ENCODE results near the gene ANKRD6. TPM values are rescaled to one million over a fixed set of nuclear protein-coding genes. Genes with fewer than 3 reads are reported as not detected.

ANKRD6 gene
- total RNA-seq, 1 experiment from 2014 or later: 20.5 TPM

DNA sequence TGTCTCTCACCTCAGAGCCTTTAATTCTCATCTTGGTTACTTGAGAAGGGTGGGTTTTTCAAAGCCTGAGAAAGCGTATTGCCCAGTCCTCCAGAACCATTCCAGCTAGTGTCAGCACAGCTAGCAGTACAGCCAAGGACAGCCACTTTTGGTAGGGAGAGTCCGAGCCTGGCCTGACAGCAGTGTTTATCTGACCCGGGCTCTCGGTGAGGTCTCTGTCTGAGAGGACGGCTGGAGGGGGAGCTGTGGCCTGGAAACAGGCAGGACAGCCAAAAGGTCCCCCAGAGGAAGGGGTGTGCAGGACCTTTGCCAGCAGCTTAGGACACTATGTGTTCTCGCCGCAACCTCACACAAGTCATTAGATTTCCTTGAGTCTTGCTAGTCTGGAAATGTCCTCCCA lies 166.8 kb downstream of the ANKRD6 start:
- H3K4me1 ChIP-seq: peaks cover 4% of the 10 kb centered on the region; the same call in 1 of the 2 replicates
- no peaks in the 10 kb centered on the region for H3K36me3 ChIP-seq (ENCODE audit: control insufficient read depth, insufficient read depth, low read length)
- Mint-ChIP-seq H3K27me3 (ENCODE audit: insufficient read depth, unreplicated experiment) (no peaks in the 10 kb centered on the region), H3K4me1 (ENCODE audit: low read depth, unreplicated experiment) (peaks cover 6% of the 10 kb centered on the region), H3K9me3 (ENCODE audit: unreplicated experiment) (peaks cover 6% of the 10 kb centered on the region), H3K36me3 (ENCODE audit: insufficient read depth, unreplicated experiment) (no peaks in the 10 kb centered on the region), H3K4me3 (ENCODE audit: unreplicated experiment) (no peak overlapping the region), H3K27ac (ENCODE audit: unreplicated experiment) (no peak overlapping the region)
- intact Hi-C loops (cut with micrococcal nuclease; ENCODE audit: unreplicated experiment): loop anchor here (2.0 to 5.0 kb wide), 4 partner anchors 25 to 227 kb away; no protein-coding TSS in a partner anchor
- no peak overlapping the region for H3K4me3 ChIP-seq (ENCODE audit: low read depth, low read length)
- H3K27me3 ChIP-seq (replicated peaks; ENCODE audit: control insufficient read depth, insufficient read depth, low read length): no peaks in the 10 kb centered on the region
- CTCF ChIA-PET: interaction anchor here (1.2 kb wide), 1 partner anchor 162 kb away, joined by 3 read pairs; no protein-coding TSS in a partner anchor
- no TSS peak for BruUV-seq (replicated peaks)
- no peaks in the 10 kb centered on the region for H3K9me3 ChIP-seq
- POLR2A ChIA-PET: no interaction called here
- TF ChIP-seq, protein P1, sequence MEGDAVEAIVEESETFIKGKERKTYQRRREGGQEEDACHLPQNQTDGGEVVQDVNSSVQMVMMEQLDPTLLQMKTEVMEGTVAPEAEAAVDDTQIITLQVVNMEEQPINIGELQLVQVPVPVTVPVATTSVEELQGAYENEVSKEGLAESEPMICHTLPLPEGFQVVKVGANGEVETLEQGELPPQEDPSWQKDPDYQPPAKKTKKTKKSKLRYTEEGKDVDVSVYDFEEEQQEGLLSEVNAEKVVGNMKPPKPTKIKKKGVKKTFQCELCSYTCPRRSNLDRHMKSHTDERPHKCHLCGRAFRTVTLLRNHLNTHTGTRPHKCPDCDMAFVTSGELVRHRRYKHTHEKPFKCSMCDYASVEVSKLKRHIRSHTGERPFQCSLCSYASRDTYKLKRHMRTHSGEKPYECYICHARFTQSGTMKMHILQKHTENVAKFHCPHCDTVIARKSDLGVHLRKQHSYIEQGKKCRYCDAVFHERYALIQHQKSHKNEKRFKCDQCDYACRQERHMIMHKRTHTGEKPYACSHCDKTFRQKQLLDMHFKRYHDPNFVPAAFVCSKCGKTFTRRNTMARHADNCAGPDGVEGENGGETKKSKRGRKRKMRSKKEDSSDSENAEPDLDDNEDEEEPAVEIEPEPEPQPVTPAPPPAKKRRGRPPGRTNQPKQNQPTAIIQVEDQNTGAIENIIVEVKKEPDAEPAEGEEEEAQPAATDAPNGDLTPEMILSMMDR (IDR thresholded peaks at IDR 0.05; ENCODE audit: insufficient read depth in 1 of 2, low read depth in 1 of 2, low read length in 1 of 2, severe bottlenecking in 1 of 2, unreplicated experiment in 1 of 2): no peak
- DNase-seq: no peak

DNA sequence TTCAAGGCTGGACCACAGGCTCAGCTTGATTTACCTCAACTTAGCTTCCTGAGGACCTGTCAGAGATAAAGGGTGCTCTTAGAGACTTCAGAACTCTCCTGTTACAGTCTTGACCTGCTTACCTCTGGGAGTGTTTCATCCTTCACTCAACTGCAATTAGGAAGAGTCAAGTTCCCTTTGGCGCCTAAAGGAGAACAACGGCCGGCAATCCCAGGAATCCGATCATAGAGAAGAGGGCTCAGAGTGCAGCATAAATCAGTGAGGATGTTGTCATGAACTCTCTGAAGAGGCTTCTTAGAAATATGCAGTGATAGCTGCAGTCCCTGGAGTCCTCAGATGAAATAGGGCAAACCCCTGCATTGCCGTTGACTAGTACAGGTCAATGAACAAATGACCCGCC lies 169.2 kb downstream of the ANKRD6 start:
- TF ChIP-seq, protein P1 (IDR thresholded peaks at IDR 0.05; ENCODE audit: insufficient read depth in 1 of 2, low read depth in 1 of 2, low read length in 1 of 2, severe bottlenecking in 1 of 2, unreplicated experiment in 1 of 2): no peak
- Histone ChIP-seq H3K27me3 (replicated peaks; ENCODE audit: control insufficient read depth, insufficient read depth, low read length) (no peaks in the 10 kb centered on the region), H3K4me3 (ENCODE audit: low read depth, low read length) (no peak overlapping the region), H3K9me3 (no peaks in the 10 kb centered on the region), H3K36me3 (ENCODE audit: control insufficient read depth, insufficient read depth, low read length) (no peaks in the 10 kb centered on the region), H3K4me1 (peaks cover 4% of the 10 kb centered on the region; the same call in 1 of the 2 replicates)
- Mint-ChIP-seq H3K27ac (ENCODE audit: unreplicated experiment) (no peak overlapping the region), H3K36me3 (ENCODE audit: insufficient read depth, unreplicated experiment) (no peaks in the 10 kb centered on the region), H3K27me3 (ENCODE audit: insufficient read depth, unreplicated experiment) (no peaks in the 10 kb centered on the region), H3K4me3 (ENCODE audit: unreplicated experiment) (no peak overlapping the region), H3K4me1 (ENCODE audit: low read depth, unreplicated experiment) (peaks cover 6% of the 10 kb centered on the region), H3K9me3 (ENCODE audit: unreplicated experiment) (peaks cover 6% of the 10 kb centered on the region)
- intact Hi-C loops (cut with micrococcal nuclease; ENCODE audit: unreplicated experiment): no loop called here
- POLR2A ChIA-PET: no interaction called here
- no peak for DNase-seq
- CTCF ChIA-PET: no interaction called here
- BruUV-seq (replicated peaks): no TSS peak

DNA sequence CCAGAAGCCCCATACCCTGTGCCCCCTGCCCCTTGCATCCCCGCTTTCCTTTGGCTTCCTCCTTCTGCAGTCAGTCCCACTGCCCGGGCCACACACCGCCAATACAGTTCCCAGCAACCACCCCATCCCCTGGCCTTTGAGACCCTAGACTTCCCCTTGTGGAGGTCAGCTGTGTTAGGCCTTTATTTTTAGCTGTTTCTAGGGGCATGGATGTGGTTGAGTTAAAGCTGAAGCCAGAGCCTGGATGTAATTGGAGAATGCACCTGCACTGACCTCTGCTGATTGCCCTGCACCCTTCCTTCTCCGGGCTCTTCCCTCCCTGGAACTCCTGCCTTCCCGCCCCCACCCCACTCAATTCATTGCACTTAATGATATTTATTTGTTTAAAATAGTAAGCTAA lies 171.7 kb downstream of the ANKRD6 start:
- intact Hi-C loops (cut with micrococcal nuclease; ENCODE audit: unreplicated experiment): no loop called here
- H3K4me1 ChIP-seq: no peaks in the 10 kb centered on the region
- no peaks in the 10 kb centered on the region for H3K36me3 Mint-ChIP-seq (ENCODE audit: insufficient read depth, unreplicated experiment)
- ChIA-PET CTCF (no interaction called here), POLR2A (no interaction called here)
- H3K36me3 ChIP-seq (ENCODE audit: control insufficient read depth, insufficient read depth, low read length): no peaks in the 10 kb centered on the region
- DNase-seq: no peak
- no TSS peak for BruUV-seq (replicated peaks)
- no peaks in the 10 kb centered on the region for H3K4me1 Mint-ChIP-seq (ENCODE audit: low read depth, unreplicated experiment)
- H3K9me3 Mint-ChIP-seq (ENCODE audit: unreplicated experiment): no peaks in the 10 kb centered on the region
- H3K27ac Mint-ChIP-seq (ENCODE audit: unreplicated experiment): no peak overlapping the region
- TF ChIP-seq, protein P1 (IDR thresholded peaks at IDR 0.05; ENCODE audit: insufficient read depth in 1 of 2, low read depth in 1 of 2, low read length in 1 of 2, severe bottlenecking in 1 of 2, unreplicated experiment in 1 of 2): no peak
- H3K4me3 Mint-ChIP-seq (ENCODE audit: unreplicated experiment): no peak overlapping the region
- H3K27me3 Mint-ChIP-seq (ENCODE audit: insufficient read depth, unreplicated experiment): no peaks in the 10 kb centered on the region
- H3K9me3 ChIP-seq: no peaks in the 10 kb centered on the region
- no peak overlapping the region for H3K4me3 ChIP-seq (ENCODE audit: low read depth, low read length)
- no peaks in the 10 kb centered on the region for H3K27me3 ChIP-seq (replicated peaks; ENCODE audit: control insufficient read depth, insufficient read depth, low read length)

All from Caco-2 (cell line).